Globus pallidus (tissue), 1 donor: ENCODE measurements around the gene MTA1.

Experiments used
- DNase-seq: peaks from one replicate; pipeline ENCODE4 v3.0.0-alpha.2; 2015; ENCODE audit warnings: low spot score

Gene MTA1

GRCh38 chr14:105410642-105411016, 9.0 kb upstream of the MTA1 start:
- DNase-seq: no peak

GRCh38 chr14:105411017-105411941, 8.3 kb upstream of the MTA1 start:
- DNase-seq: no peak

GRCh38 chr14:105411985-105412770, 7.4 kb upstream of the MTA1 start:
- DNase-seq: no peak

GRCh38 chr14:105412771-105413543, 6.7 kb upstream of the MTA1 start:
- DNase-seq: no peak

- peak; percentile 58 for DNase-seq
Observed at GRCh38 chr14:105413544-105413886, 6.1 kb upstream of the MTA1 start.

- DNase-seq: peak; percentile 69
Observed at GRCh38 chr14:105414456-105415371, 4.9 kb upstream of the MTA1 start.

GRCh38 chr14:105415481-105416428, 3.9 kb upstream of the MTA1 start:
- DNase-seq: no peak

GRCh38 chr14:105416671-105417070, 3.0 kb upstream of the MTA1 start:
- no peak for DNase-seq

- DNase-seq: no peak
Observed at GRCh38 chr14:105417690-105418121, 1.9 kb upstream of the MTA1 start.

- DNase-seq: no peak
Observed at GRCh38 chr14:105418269-105419194, 1.1 kb upstream of the MTA1 start.

GRCh38 chr14:105420101-105420973, 710 bp downstream of the MTA1 start:
- no peak for DNase-seq

- no peak for DNase-seq
Observed at GRCh38 chr14:105420974-105421674, 1.5 kb downstream of the MTA1 start.

- no peak for DNase-seq
Observed at GRCh38 chr14:105421723-105422615, 2.3 kb downstream of the MTA1 start.

GRCh38 chr14:105422695-105423487, 3.3 kb downstream of the MTA1 start:
- no peak for DNase-seq

GRCh38 chr14:105423488-105424195, 4.0 kb downstream of the MTA1 start:
- no peak for DNase-seq
